SK-N-SH treated with all-trans-retinoic acid at 6 μM for 48 hours (cell line): Measurements from ENCODE around the gene BICC1.

Experiments
- PATZ1 ChIP-seq: fragments of 250-450 bp; sonication (Bioruptor Pico); IDR thresholded peaks from 2 replicates; pipeline ENCODE4 v1.8.0; 2020; ENCODE audit warnings: mild to moderate bottlenecking, moderate library complexity, borderline replicate concordance
- RARB ChIP-seq: fragments of 250-450 bp; sonication (Bioruptor Pico); IDR thresholded peaks from 2 replicates; pipeline ENCODE4 v1.8.0; 2021; ENCODE audit warnings: mild to moderate bottlenecking, moderate library complexity
- TOX ChIP-seq: fragments of 250-450 bp; sonication (Bioruptor Pico); IDR thresholded peaks from 2 replicates; pipeline ENCODE4 v1.8.0; 2021; ENCODE audit warnings: mild to moderate bottlenecking, moderate library complexity, borderline replicate concordance
- ZFP30 ChIP-seq: fragments of 450-650 bp; formaldehyde crosslinking; IDR thresholded peaks from 2 replicates; pipeline ENCODE4 v1.5.0; 2022; ENCODE audit warnings: mild to moderate bottlenecking, moderate library complexity

GRCh38 chr10:58867683-58868082 is 355.0 kb downstream of the BICC1 start:
- no peak for TF ChIP-seq RARB
- TF ChIP-seq PATZ1 (CRISPR knock-in tag): no peak
- no peak for TF ChIP-seq ZFP30 (CRISPR knock-in tag)
- no peak for TF ChIP-seq TOX (CRISPR knock-in tag)
